Lower lobe of right lung (tissue), 2 donors: ENCODE data around the gene DYRK1A. TPM values are rescaled to one million over a fixed set of nuclear protein-coding genes. Genes with fewer than 3 reads are reported as not detected.
A peak's percentile ranks its signal among the peaks of the same experiment; 100 is the strongest.

Experiments used
- ATAC-seq, 2 donors: fragments of 200-7000 bp; cut with Tn5 transposase; one replicate each; pipeline ENCODE4 v1.9.1; 2020 to 2022; ENCODE audit warnings: mild to moderate bottlenecking in 2 of 2, moderate library complexity in 2 of 2
- DNase-seq: peaks from one replicate; pipeline ENCODE4 v3.0.0-alpha.2; 2020
- H3K27ac ChIP-seq: fragments of 200-600 bp; one replicate; pipeline ENCODE4 v1.8.0; 2022
- H3K27me3 ChIP-seq: fragments of 200-600 bp; one replicate; pipeline ENCODE4 v1.8.0; 2022; ENCODE audit warnings: low read depth
- H3K36me3 ChIP-seq: fragments of 200-600 bp; one replicate; pipeline ENCODE4 v1.8.0; 2022; ENCODE audit warnings: mild to moderate bottlenecking
- H3K4me1 ChIP-seq: fragments of 200-600 bp; one replicate; pipeline ENCODE4 v1.8.0; 2022
- H3K4me3 ChIP-seq: fragments of 200-600 bp; one replicate; pipeline ENCODE4 v1.8.0; 2022; ENCODE audit warnings: mild to moderate bottlenecking
- H3K9me3 ChIP-seq: fragments of 200-600 bp; one replicate; pipeline ENCODE4 v1.8.0; 2022
- CTCF ChIP-seq: fragments of 200-600 bp; IDR thresholded peaks from one replicate; pipeline ENCODE4 v1.8.0; 2022; ENCODE audit warnings: antibody characterized with exemption, mild to moderate bottlenecking
- intact Hi-C: fragments of 100-400 bp; cut with DNase I; formaldehyde crosslinking; loops from one replicate; pipeline ENCODE4 v1.11.0; 2022
- total RNA-seq: library from RNA; stranded (reverse); fragmentation: NEBNext Ultra II Directional; extraction: Animal tissue kit (Norgen Biotek cat#: 25700); gene quantifications from one replicate; pipeline ENCODE4 v1.2.1, GENCODE V29; 2021
- donor health status: DM: no; HTN: yes; CAD: no; lungs with severe emphysema.

The DYRK1A gene
- total RNA-seq, 1 donor from 2014 or later = 67.7 TPM

- H3K4me1 ChIP-seq = peaks cover 17% of the 10 kb centered on the region
- intact Hi-C loops = no loop called here
- DNase-seq (no peak), ATAC-seq (no peak)
- no peak for TF ChIP-seq CTCF
- no peaks in the 10 kb centered on the region for H3K36me3 ChIP-seq
- H3K4me3 ChIP-seq = no peak overlapping the region
- H3K27me3 ChIP-seq = no peaks in the 10 kb centered on the region
- no peak overlapping the region for H3K27ac ChIP-seq
- H3K9me3 ChIP-seq = no peaks in the 10 kb centered on the region
These were observed 25.2 kb upstream of the DYRK1A start for GRCh38 chr21:37341254-37341960.

GRCh38 chr21:37342046-37342632 is 24.4 kb upstream of the DYRK1A start:
- Histone ChIP-seq H3K4me1 (peaks cover 17% of the 10 kb centered on the region), H3K27ac (no peak overlapping the region), H3K36me3 (no peaks in the 10 kb centered on the region), H3K27me3 (no peaks in the 10 kb centered on the region), H3K4me3 (no peak overlapping the region), H3K9me3 (no peaks in the 10 kb centered on the region)
- no peak for TF ChIP-seq CTCF
- ATAC-seq (no peak), DNase-seq (no peak)
- intact Hi-C loops = no loop called here

GRCh38 chr21:37346841-37347430 is 19.6 kb upstream of the DYRK1A start:
- no peaks in the 10 kb centered on the region for H3K36me3 ChIP-seq
- DNase-seq (no peak), ATAC-seq (no peak)
- H3K4me3 ChIP-seq = no peak overlapping the region
- peaks cover 25% of the 10 kb centered on the region for H3K9me3 ChIP-seq
- H3K27ac ChIP-seq = no peak overlapping the region
- H3K4me1 ChIP-seq = no peaks in the 10 kb centered on the region
- TF ChIP-seq CTCF = no peak
- intact Hi-C loops = no loop called here
- no peaks in the 10 kb centered on the region for H3K27me3 ChIP-seq

- no peak overlapping the region for H3K27ac ChIP-seq
- H3K4me1 ChIP-seq = no peaks in the 10 kb centered on the region
- no peak for TF ChIP-seq CTCF
- intact Hi-C loops = no loop called here
- H3K4me3 ChIP-seq = no peak overlapping the region
- no peak for DNase-seq
- H3K36me3 ChIP-seq = no peaks in the 10 kb centered on the region
- ATAC-seq = no peak
- no peaks in the 10 kb centered on the region for H3K27me3 ChIP-seq
- H3K9me3 ChIP-seq = peaks cover 25% of the 10 kb centered on the region
These were observed 17.9 kb upstream of the DYRK1A start for GRCh38 chr21:37348664-37349063.

- no peaks in the 10 kb centered on the region for H3K4me1 ChIP-seq
- intact Hi-C loops = no loop called here
- no peaks in the 10 kb centered on the region for H3K27me3 ChIP-seq
- peaks cover 25% of the 10 kb centered on the region for H3K9me3 ChIP-seq
- H3K4me3 ChIP-seq = no peak overlapping the region
- DNase-seq (no peak), ATAC-seq (peak in 1 of 2 donors; percentile 50)
- no peak for TF ChIP-seq CTCF
- H3K27ac ChIP-seq = no peak overlapping the region
- H3K36me3 ChIP-seq = no peaks in the 10 kb centered on the region
These were observed 16.1 kb upstream of the DYRK1A start for GRCh38 chr21:37350472-37350871.
